PC-9 (cell line): ENCODE data around the gene BCL7B. TPM values are rescaled to one million over a fixed set of nuclear protein-coding genes. Genes with fewer than 3 reads are reported as not detected.

Experiments used
- Bru-seq: library from RNA; stranded (reverse); fragments of 400-500 nt; gene quantifications from one replicate; lab custom pipeline; 2021; lab: Mats Ljungman, UMichigan
- BruChase-seq, 2 experiments: library from RNA; stranded (reverse); fragments of 400-500 nt; gene quantifications; one replicate each; lab custom pipeline; 2021; lab: Mats Ljungman, UMichigan
- BruUV-seq: library from RNA; stranded (reverse); fragments of 400-500 nt; replicated peaks from 2 replicates; lab custom pipeline; 2021; lab: Mats Ljungman, UMichigan
- CTCF ChIA-PET: fragments of 300-600 bp; sonication (Branson Sonifier 250); formaldehyde crosslinking; loops from one replicate; lab custom pipeline; 2022; ENCODE audit warnings: antibody characterized with exemption; lab: Charles Lee
- POLR2A ChIA-PET: fragments of 300-600 bp; sonication (Branson Sonifier 250); formaldehyde crosslinking; loops from one replicate; lab custom pipeline; 2022; ENCODE audit warnings: antibody characterized with exemption; ENCODE audit not compliant: unreplicated experiment; lab: Charles Lee
- DNase-seq, 2 experiments: peaks; one replicate each; pipeline versions ENCODE4 v3.0.0 to v3.0.0-alpha.2; 2015 to 2022; ENCODE audit warnings: mixed read lengths in 1 of 2
- H2AFZ ChIP-seq: fragments of 200-600 bp; sonication (generic); 2 replicates; pipeline ENCODE4 v1.8.1; 2017; ENCODE audit warnings: antibody characterized with exemption
- H3F3A ChIP-seq: fragments of 200-600 bp; sonication (generic); 2 replicates; pipeline ENCODE4 v1.8.1; 2017; ENCODE audit warnings: antibody characterized with exemption, mild to moderate bottlenecking, low read depth; ENCODE audit not compliant: insufficient read depth
- H3K27ac ChIP-seq: fragments of 200-600 bp; sonication (generic); 2 replicates; pipeline ENCODE4 v1.6.1; 2016; ENCODE audit warnings: mixed run types
- H3K27me3 ChIP-seq: fragments of 200-600 bp; sonication (generic); 2 replicates; pipeline ENCODE4 v1.6.1; 2016; ENCODE audit warnings: low read depth, mixed run types; ENCODE audit not compliant: insufficient read depth
- H3K36me3 ChIP-seq: fragments of 200-600 bp; sonication (generic); 2 replicates; pipeline ENCODE4 v1.6.1; 2016; ENCODE audit warnings: low read depth, mixed run types
- H3K4me1 ChIP-seq: fragments of 200-600 bp; sonication (generic); replicated peaks from 2 replicates; pipeline ENCODE4 v1.6.1; 2016; ENCODE audit warnings: mixed run types; ENCODE audit not compliant: insufficient read depth
- H3K4me2 ChIP-seq: fragments of 200-600 bp; sonication (generic); 2 replicates; pipeline ENCODE4 v1.6.1; 2017; ENCODE audit warnings: mixed run types
- H3K4me3 ChIP-seq: fragments of 200-600 bp; sonication (generic); 2 replicates; pipeline ENCODE4 v1.6.1; 2016; ENCODE audit warnings: mixed run types
- H3K79me2 ChIP-seq: fragments of 200-600 bp; sonication (generic); 2 replicates; pipeline ENCODE4 v1.6.1; 2017; ENCODE audit warnings: low read depth, mixed run types
- H3K9me2 ChIP-seq: fragments of 200-600 bp; sonication (generic); 2 replicates; pipeline ENCODE4 v1.8.1; 2017; ENCODE audit warnings: mild to moderate bottlenecking; ENCODE audit not compliant: insufficient read depth
- H3K9me3 ChIP-seq: fragments of 200-600 bp; sonication (generic); 2 replicates; pipeline ENCODE4 v1.8.1; 2016; ENCODE audit warnings: low read depth; ENCODE audit not compliant: insufficient read depth
- H4K20me1 ChIP-seq: fragments of 200-600 bp; sonication (generic); 2 replicates; pipeline ENCODE4 v1.8.1; 2017; ENCODE audit not compliant: insufficient read depth
- CTCF ChIP-seq: fragments of 200-600 bp; sonication (generic); conservative IDR thresholded peaks from 2 replicates; pipeline ENCODE4 v1.6.1; 2017; ENCODE audit warnings: mixed run types, antibody characterized with exemption, mild to moderate bottlenecking, moderate library complexity
- EZH2 ChIP-seq: fragments of 200-600 bp; sonication (generic); IDR thresholded peaks from 2 replicates; pipeline ENCODE4 v1.8.0; 2017; ENCODE audit warnings: antibody characterized with exemption, low read depth
- intact Hi-C: fragments of 100-400 bp; cut with micrococcal nuclease; formaldehyde crosslinking; loops from one replicate; pipeline ENCODE4 v1.10.0; 2022; ENCODE audit not compliant: unreplicated experiment
- long read RNA-seq: library from polyadenylated mRNA; stranded (forward); transcript quantifications from one replicate; pipeline ENCODE4 v2.0.0, GENCODE V29; 2022
- total RNA-seq: library from RNA; stranded (reverse); gene quantifications from 2 replicates; pipeline ENCODE4 v1.2.3, GENCODE V29; 2021

Gene BCL7B
- total RNA-seq, result 57.1 and 70.4 TPM in 2 replicates
- Bru-seq, nascent RNA, result percentile 92 among the genes with signal in this experiment
- percentile 77 among the genes with signal in this experiment for BruChase-seq, experiment 1, labeled RNA remaining after a 2-hour chase
- BruChase-seq, experiment 2, labeled RNA remaining after a 6-hour chase, result percentile 92 among the genes with signal in this experiment
- long read RNA-seq, transcript BCL7B-201 (6 exons, 1,975 nt), result major isoform, 141 of 210 reads
- long read RNA-seq, transcript BCL7B-210 (6 exons, 1,638 nt), result minor isoform, 11 of 210 reads
- long read RNA-seq, transcript BCL7B-206 (7 exons, 985 nt), result minor isoform, 23 of 210 reads
- long read RNA-seq, transcript BCL7B-205 (5 exons, 887 nt), result minor isoform, 14 of 210 reads
- long read RNA-seq, partial matches to known transcripts, result 3 of 210 reads
- long read RNA-seq, other reads (novel, unspliced or antisense), result 15 of 210 reads

- no peaks in the 10 kb centered on the region for H3K27me3 ChIP-seq
- DNase-seq, result peak; percentile 47 to 83
- peak within 1 kb of the TSS; percentile 68 for H3K4me3 ChIP-seq
- peaks cover 41% of the 10 kb centered on the region for H4K20me1 ChIP-seq
- no peak for TF ChIP-seq CTCF
- no peak for TF ChIP-seq EZH2
- ChIA-PET CTCF (no interaction called here), POLR2A (interaction anchor here (0.7 to 1.4 kb wide), 3 partner anchors 38 to 937 kb away, joined by 4 to 9 read pairs (median 4); no protein-coding TSS in a partner anchor)
- H3K9me2 ChIP-seq, result no peaks in the 10 kb centered on the region
- no peaks in the 10 kb centered on the region for H3K9me3 ChIP-seq
- BruUV-seq, result TSS peak; percentile 74
- peak within 1 kb of the TSS; percentile 82 for H2AFZ ChIP-seq
- peaks cover 36% of the 10 kb centered on the region for H3F3A ChIP-seq
- H3K79me2 ChIP-seq, result peaks cover 42% of the 10 kb centered on the region
- H3K36me3 ChIP-seq, result no peaks in the 10 kb centered on the region
- peak within 1 kb of the TSS; percentile 86 for H3K4me2 ChIP-seq
- H3K4me1 ChIP-seq, result peaks cover 24% of the 10 kb centered on the region
- intact Hi-C loops, result no loop called here
- peak within 1 kb of the TSS; percentile 84 for H3K27ac ChIP-seq
Measured at GRCh38 chr7:73557397-73558257, at the start of gene BCL7B. Gene BCL7B, minus strand, starts transcription at chr7:73557690. Its CDS starts 112 bp downstream, at chr7:73557578.

DNA sequence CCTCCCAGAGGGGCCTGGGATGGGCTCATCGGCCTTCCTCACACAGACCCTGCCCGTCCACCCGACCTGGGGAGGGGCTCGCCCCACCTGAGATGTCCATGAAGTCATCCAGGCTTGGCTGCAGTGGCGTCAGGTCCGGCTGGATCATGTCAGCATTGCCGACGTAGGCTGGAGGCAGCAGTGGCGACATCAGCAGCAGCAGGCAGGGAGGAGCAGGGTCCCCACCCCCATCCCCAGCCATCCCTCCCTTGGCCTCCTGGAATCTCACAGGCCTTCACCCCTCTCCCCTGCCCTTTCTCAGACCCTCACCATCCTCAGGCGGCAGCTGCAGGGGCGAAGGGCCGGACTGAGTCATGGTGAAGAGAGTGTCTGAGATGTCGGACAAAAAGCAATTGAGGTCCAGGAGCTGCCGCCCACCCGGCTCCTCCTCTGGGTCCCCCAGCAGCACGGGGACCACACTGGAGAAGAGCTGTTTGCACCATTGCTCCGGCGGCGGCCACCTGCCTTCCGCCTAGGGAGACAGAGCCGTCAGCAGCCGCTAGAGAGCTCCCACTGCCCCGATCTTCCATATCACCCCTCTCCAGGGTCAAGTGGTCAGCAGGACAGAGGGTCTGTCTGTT is 48.2 kb upstream of the BCL7B start:
- Histone ChIP-seq H3K79me2 (no peaks in the 10 kb centered on the region), H3K4me3 (no peak overlapping the region), H4K20me1 (no peaks in the 10 kb centered on the region), H3K9me2 (no peaks in the 10 kb centered on the region), H3K27ac (no peak overlapping the region), H3F3A (peaks cover 19% of the 10 kb centered on the region; the same call in 1 of the 2 replicates), H2AFZ (no peak overlapping the region), H3K4me2 (no peak overlapping the region), H3K4me1 (peaks cover 22% of the 10 kb centered on the region), H3K27me3 (no peaks in the 10 kb centered on the region), H3K9me3 (no peaks in the 10 kb centered on the region), H3K36me3 (no peaks in the 10 kb centered on the region)
- DNase-seq, result no peak
- no TSS peak for BruUV-seq
- no peak for TF ChIP-seq CTCF
- no peak for TF ChIP-seq EZH2
- intact Hi-C loops, result no loop called here
- ChIA-PET POLR2A (no interaction called here), CTCF (interaction anchor here (0.6 to 0.7 kb wide), 3 partner anchors 10 to 115 kb away, joined by 3 to 7 read pairs (median 4); no protein-coding TSS in a partner anchor)
